GM19328 (cell line): ENCODE results near the gene PLEKHM2.

Source experiments
- ATAC-seq: cut with Tn5 transposase; IDR thresholded peaks from one replicate; pipeline ENCODE4 v1.9.1; 2021; ENCODE audit warnings: mild to moderate bottlenecking, moderate library complexity; ENCODE audit not compliant: unreplicated experiment

Gene PLEKHM2

DNA sequence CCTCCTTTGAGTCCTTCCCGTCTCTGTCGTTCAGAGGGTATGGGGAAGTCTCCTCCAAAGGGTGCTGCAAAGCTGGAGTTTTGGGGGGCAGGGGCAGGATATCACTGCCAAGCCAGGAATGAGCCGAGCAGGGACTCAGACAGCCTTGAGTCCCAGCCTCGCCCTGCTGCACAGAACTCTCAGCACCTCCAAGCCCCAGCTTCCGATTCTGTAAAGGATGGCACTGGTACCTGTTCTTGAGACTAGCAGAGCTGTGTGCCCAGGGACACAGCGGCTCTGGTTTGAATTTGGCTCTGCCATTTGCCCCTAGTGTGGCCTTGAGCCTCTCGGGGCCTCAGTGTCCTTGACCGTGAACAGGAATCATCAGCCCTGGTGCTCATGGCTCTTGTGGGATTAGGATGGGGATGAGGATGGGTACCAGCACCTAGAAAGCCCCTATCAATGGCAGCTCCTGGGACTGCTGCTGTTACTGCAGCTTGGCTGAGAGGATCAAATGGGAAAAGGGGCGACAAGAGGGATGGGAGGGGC lies 73.0 kb downstream of the PLEKHM2 start:
- no peak for ATAC-seq

GRCh38 chr1:15757575-15758342 lies 73.6 kb downstream of the PLEKHM2 start:
- no peak for ATAC-seq

DNA sequence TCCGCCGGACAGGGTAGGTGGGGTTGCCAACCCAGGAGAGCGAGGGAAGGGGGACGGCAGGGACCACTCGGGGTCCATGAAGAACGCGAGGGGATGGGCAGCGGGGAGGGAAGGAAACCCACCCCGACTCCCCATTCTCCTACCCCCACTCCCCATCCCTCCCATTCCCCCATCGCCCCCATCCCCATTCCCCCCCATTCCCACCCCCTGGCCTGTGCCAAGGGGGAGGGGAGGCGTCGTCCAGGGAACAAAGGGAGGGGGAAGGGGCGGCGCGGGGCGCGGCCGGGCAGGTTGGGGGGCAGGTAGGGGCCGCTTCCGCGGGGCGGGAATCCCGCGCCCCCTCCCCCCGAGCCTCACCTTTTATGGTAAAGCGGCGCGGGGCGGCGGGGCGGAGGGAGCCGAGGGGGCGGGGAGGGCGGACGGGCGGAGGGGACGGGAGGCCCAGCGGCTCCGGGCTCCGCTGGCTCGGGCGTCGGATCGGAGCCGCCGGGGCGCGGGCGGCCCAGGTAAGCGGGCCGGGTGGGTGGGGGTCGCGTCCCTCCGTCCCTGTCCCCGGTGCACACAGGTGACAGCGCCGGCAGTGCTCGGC lies 74.3 kb downstream of the PLEKHM2 start, which contains the start of gene FBLIM1:
Gene FBLIM1, plus strand, starts transcription at position 453 of the 589 bp plus-strand sequence. CDS start 6,189 bp downstream, outside the sequence.
- no peak for ATAC-seq

GRCh38 chr1:15758953-15759661 lies 75.0 kb downstream of the PLEKHM2 start:
- ATAC-seq = no peak

GRCh38 chr1:15760520-15761211 lies 76.5 kb downstream of the PLEKHM2 start:
- no peak for ATAC-seq

GRCh38 chr1:15761366-15762128 lies 77.4 kb downstream of the PLEKHM2 start:
- no peak for ATAC-seq

GRCh38 chr1:15762546-15762945 lies 78.4 kb downstream of the PLEKHM2 start:
- ATAC-seq = no peak

DNA sequence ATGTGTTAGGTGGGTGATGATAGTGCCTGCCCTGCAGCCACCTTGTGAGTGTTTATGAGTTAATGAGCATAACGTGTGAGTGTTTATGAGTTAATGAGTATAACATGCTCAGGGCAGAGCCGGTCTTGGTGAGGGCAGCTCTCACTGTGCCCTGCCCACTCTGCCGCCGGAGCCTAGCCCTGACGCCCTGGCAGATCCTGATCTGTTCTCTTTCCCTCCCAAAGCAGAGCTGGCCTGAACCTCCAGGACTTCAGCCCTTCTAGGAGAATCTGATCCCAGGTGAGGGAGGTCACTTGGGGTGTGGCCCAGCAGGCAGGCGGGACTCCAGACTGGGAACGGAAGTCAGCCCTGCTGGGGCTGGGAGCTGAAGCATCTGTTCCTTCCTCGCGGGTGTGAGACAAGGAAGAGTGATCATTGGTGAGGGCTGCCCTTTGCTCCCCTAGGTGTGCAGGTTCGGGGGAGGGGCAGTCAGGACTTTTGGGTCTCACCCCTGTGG lies 80.2 kb downstream of the PLEKHM2 start:
- ATAC-seq = no peak

GRCh38 chr1:15764890-15765289 lies 80.8 kb downstream of the PLEKHM2 start:
- no peak for ATAC-seq

GRCh38 chr1:15765495-15766194 lies 81.5 kb downstream of the PLEKHM2 start:
- ATAC-seq = no peak

DNA sequence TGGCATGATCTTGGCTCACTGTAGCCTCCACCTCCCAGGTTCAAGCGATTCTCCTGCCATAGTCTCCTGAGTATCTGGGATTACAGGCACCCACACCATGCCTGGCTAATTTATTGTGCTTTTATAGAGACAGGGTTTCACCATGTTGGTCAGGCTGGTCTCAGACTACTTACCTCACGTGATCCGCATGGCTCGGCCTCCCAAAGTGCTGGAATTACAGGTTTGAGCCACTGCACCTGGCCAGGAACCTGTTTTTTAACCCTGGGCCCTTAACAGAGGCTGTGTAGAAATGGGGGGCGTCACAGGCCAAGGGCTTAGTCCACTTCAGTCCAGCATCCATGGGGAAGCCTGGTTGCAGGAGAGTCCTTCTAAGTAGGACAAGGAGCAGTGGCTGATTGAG lies 83.8 kb downstream of the PLEKHM2 start:
- ATAC-seq = no peak

GRCh38 chr1:15768388-15768787 lies 84.3 kb downstream of the PLEKHM2 start:
- ATAC-seq = no peak

DNA sequence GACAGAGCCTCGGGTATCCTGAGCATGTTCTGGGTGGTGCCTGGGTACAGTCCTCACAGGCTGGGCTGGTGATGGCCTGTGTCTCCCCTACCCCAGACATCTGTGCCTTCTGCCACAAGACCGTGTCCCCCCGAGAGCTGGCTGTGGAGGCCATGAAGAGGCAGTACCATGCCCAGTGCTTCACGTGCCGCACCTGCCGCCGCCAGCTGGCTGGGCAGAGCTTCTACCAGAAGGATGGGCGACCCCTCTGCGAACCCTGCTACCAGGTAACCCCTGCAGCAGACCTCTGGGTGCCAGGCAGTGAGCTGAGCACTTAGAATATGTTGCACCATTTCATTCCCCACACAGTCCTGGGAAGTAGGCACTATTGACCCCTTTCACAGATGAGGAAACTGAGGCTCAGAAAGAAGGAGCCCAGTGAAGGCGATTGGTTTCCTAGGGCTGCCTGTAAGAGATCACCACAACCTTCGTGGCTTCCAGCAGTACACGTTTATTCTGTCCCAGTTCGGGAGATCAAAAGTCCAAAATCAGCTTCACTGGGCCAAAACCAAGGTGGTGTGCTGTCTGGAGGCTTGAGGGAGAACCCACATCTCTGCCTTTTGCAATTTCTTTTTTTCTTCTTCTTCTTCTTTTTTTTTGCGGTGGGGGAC lies 86.3 kb downstream of the PLEKHM2 start:
- no peak for ATAC-seq

GRCh38 chr1:15771836-15772515 lies 87.9 kb downstream of the PLEKHM2 start:
- ATAC-seq = no peak

DNA sequence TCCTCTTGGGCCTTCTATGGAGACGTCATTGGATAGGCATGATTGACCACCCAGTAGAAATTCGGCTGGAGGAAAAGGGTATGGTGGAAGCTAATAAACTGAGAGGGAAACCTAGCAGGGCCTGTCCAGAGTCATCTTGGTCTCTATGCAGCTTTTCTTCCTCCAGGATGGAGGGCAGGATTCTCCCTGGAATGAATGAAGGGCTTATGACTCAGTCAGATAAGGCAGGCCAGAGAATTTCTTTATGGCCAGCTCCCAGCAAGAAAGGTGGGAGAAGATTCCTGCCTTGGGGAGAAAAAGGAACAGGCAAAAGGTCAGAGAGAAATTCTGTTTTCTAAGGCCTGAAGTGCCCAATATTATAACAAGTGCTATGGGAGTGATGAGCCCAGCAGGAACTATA lies 91.6 kb downstream of the PLEKHM2 start:
- no peak for ATAC-seq

DNA sequence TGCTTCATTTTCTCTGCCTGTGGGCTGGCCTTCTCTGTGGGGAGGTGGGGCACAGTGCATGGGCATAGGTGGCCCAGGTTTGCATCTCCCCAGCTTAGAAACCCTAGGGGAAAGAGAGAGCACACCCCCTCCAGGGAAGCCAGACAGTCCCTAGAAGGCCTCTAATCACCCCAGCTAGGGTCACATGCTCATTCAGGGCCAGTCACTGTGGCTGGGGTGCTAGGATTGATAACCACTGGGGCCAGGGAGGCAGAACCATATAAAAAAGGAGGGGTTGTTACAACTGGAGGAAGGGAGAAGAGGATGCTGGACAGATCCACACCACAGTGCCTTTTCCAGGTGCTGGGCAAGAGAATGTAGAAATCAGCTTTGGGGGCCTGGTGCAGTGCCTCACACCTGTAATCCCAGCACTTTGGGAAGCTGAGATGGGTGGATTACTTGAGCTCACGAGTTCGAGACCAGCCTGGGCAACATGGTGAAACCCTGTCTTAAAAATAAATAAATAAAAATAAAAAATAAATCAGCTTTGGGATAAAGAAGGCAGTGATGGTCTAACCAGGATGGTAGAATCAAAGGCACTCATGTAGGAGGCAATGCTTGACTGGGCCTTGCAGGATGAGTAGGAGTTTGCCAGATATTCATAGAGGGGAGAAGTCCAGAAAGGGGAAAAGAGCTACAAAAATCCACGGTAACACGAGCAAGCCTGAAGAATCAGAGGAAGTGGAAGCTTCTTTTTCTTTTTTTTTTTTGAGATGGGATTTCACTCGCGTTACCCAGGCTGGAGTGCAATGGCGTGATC lies 94.0 kb downstream of the PLEKHM2 start:
- ATAC-seq = no peak
